ENCODE results near the gene FLII.
A peak's percentile ranks its signal among the peaks of the same experiment; 100 is the strongest.

FLII gene

GRCh38 chr17:18270046-18270931 lies 11.8 kb upstream of the FLII start:
- no peak overlapping the region for H3K23ac ChIP-seq (ENCODE audit: low read length)
- H2BK5ac ChIP-seq (ENCODE audit: low read length), result no peak overlapping the region
- H3K4me1 ChIP-seq (ENCODE audit: control insufficient read depth, low read depth, low read length), result peaks cover 3% of the 10 kb centered on the region
- H3K9ac ChIP-seq (ENCODE audit: low read length), result no peak overlapping the region
- H4K8ac ChIP-seq (ENCODE audit: low read depth, low read length), result no peak overlapping the region
- H3K79me1 ChIP-seq (ENCODE audit: low read length), result no peaks in the 10 kb centered on the region
- H3K4me2 ChIP-seq (ENCODE audit: low read length), result no peak overlapping the region
- no peak for DNase-seq
- no peak overlapping the region for H2BK15ac ChIP-seq (replicated peaks; ENCODE audit: low read depth)
- peaks cover 12% of the 10 kb centered on the region for H3K36me3 ChIP-seq (ENCODE audit: control insufficient read depth, insufficient read depth, low read length)
- H3K56ac ChIP-seq (ENCODE audit: low read length), result no peak overlapping the region
- no peak overlapping the region for H3K4me3 ChIP-seq (ENCODE audit: low read length)
- no peak overlapping the region for H2BK120ac ChIP-seq (ENCODE audit: low read depth, low read length)
- no peak overlapping the region for H2AK5ac ChIP-seq (ENCODE audit: low read length)
- H3K4ac ChIP-seq (ENCODE audit: low read depth, low read length), result no peak overlapping the region
- H4K5ac ChIP-seq (ENCODE audit: low read length), result no peak overlapping the region
- WGBS (ENCODE audit: extremely low coverage, insufficient coverage, low lambda C conversion rate), result no CpG with 5 or more reads among the region's 14 CpGs
- H3K79me2 ChIP-seq (ENCODE audit: control insufficient read depth, insufficient read depth, low read length), result no peaks in the 10 kb centered on the region
- no peaks in the 10 kb centered on the region for H3K27me3 ChIP-seq (ENCODE audit: insufficient read depth, low read length, poor library complexity)
- H3K18ac ChIP-seq (ENCODE audit: low read length), result no peak overlapping the region
- no peak overlapping the region for H3K27ac ChIP-seq (ENCODE audit: low read depth, low read length)

GRCh38 chr17:18267927-18268711 lies 9.6 kb upstream of the FLII start:
- H3K79me2 ChIP-seq (ENCODE audit: control insufficient read depth, insufficient read depth, low read length), result no peaks in the 10 kb centered on the region
- DNase-seq, result peak; percentile 96

GRCh38 chr17:18267366-18267765 lies 8.8 kb upstream of the FLII start:
- no peak overlapping the region for H3K4me3 ChIP-seq (ENCODE audit: low read length)
- H3K27me3 ChIP-seq (ENCODE audit: insufficient read depth, low read length, poor library complexity), result no peaks in the 10 kb centered on the region
- no peak overlapping the region for H3K9ac ChIP-seq (ENCODE audit: low read length)
- no peaks in the 10 kb centered on the region for H3K79me2 ChIP-seq (ENCODE audit: control insufficient read depth, insufficient read depth, low read length)
- no peak overlapping the region for H3K56ac ChIP-seq (ENCODE audit: low read length)
- no peak overlapping the region for H3K4ac ChIP-seq (ENCODE audit: low read depth, low read length)
- no peak overlapping the region for H3K18ac ChIP-seq (ENCODE audit: low read length)
- no peak overlapping the region for H2BK15ac ChIP-seq (replicated peaks; ENCODE audit: low read depth)
- peak overlapping the region; percentile 42 for H3K27ac ChIP-seq (ENCODE audit: low read depth, low read length)
- H2AK5ac ChIP-seq (ENCODE audit: low read length), result no peak overlapping the region
- peaks cover 5% of the 10 kb centered on the region for H3K36me3 ChIP-seq (ENCODE audit: control insufficient read depth, insufficient read depth, low read length)
- H2BK120ac ChIP-seq (ENCODE audit: low read depth, low read length), result no peak overlapping the region
- no peak overlapping the region for H3K4me2 ChIP-seq (ENCODE audit: low read length)
- H3K79me1 ChIP-seq (ENCODE audit: low read length), result no peaks in the 10 kb centered on the region
- no peak overlapping the region for H4K5ac ChIP-seq (ENCODE audit: low read length)
- no CpG with 5 or more reads among the region's 10 CpGs for WGBS (ENCODE audit: extremely low coverage, insufficient coverage, low lambda C conversion rate)
- H2BK5ac ChIP-seq (ENCODE audit: low read length), result no peak overlapping the region
- no peak overlapping the region for H3K23ac ChIP-seq (ENCODE audit: low read length)
- no peak overlapping the region for H4K8ac ChIP-seq (ENCODE audit: low read depth, low read length)
- no peak for DNase-seq
- peaks cover 3% of the 10 kb centered on the region for H3K4me1 ChIP-seq (ENCODE audit: control insufficient read depth, low read depth, low read length)

More at GRCh38 chr17:18267927-18268711, 9.6 kb upstream of the FLII start:
- Histone ChIP-seq H3K27ac (ENCODE audit: low read depth, low read length) (peak overlapping the region; percentile 42), H3K79me1 (ENCODE audit: low read length) (no peaks in the 10 kb centered on the region), H2BK15ac (replicated peaks; ENCODE audit: low read depth) (no peak overlapping the region), H3K9ac (ENCODE audit: low read length) (peak overlapping the region; percentile 28), H3K4me2 (ENCODE audit: low read length) (no peak overlapping the region), H3K27me3 (ENCODE audit: insufficient read depth, low read length, poor library complexity) (no peaks in the 10 kb centered on the region), H4K5ac (ENCODE audit: low read length) (no peak overlapping the region), H3K18ac (ENCODE audit: low read length) (peak overlapping the region; percentile 5), H2AK5ac (ENCODE audit: low read length) (no peak overlapping the region), H3K4me3 (ENCODE audit: low read length) (no peak overlapping the region), H3K4ac (ENCODE audit: low read depth, low read length) (no peak overlapping the region), H2BK5ac (ENCODE audit: low read length) (no peak overlapping the region), H3K36me3 (ENCODE audit: control insufficient read depth, insufficient read depth, low read length) (peaks cover 7% of the 10 kb centered on the region), H3K4me1 (ENCODE audit: control insufficient read depth, low read depth, low read length) (peaks cover 3% of the 10 kb centered on the region), H3K23ac (ENCODE audit: low read length) (no peak overlapping the region), H2BK120ac (ENCODE audit: low read depth, low read length) (no peak overlapping the region), H3K56ac (ENCODE audit: low read length) (peak overlapping the region; percentile 12), H4K8ac (ENCODE audit: low read depth, low read length) (no peak overlapping the region)
- WGBS (ENCODE audit: extremely low coverage, insufficient coverage, low lambda C conversion rate), result no CpG with 5 or more reads among the region's 14 CpGs

- peaks cover 3% of the 10 kb centered on the region for H3K4me1 ChIP-seq (ENCODE audit: control insufficient read depth, low read depth, low read length)
- WGBS (ENCODE audit: extremely low coverage, insufficient coverage, low lambda C conversion rate), result no CpG with 5 or more reads among the region's 50 CpGs
Measured at GRCh38 chr17:18263885-18264682, 5.5 kb upstream of the FLII start.

GRCh38 chr17:18262641-18263040 lies 4.1 kb upstream of the FLII start:
- H2AK5ac ChIP-seq (ENCODE audit: low read length), result no peak overlapping the region
- H4K5ac ChIP-seq (ENCODE audit: low read length), result no peak overlapping the region
- no peak overlapping the region for H3K56ac ChIP-seq (ENCODE audit: low read length)
- WGBS (ENCODE audit: extremely low coverage, insufficient coverage, low lambda C conversion rate), result no CpG with 5 or more reads among the region's 12 CpGs
- H3K4ac ChIP-seq (ENCODE audit: low read depth, low read length), result no peak overlapping the region
- H3K27ac ChIP-seq (ENCODE audit: low read depth, low read length), result no peak overlapping the region
- H4K8ac ChIP-seq (ENCODE audit: low read depth, low read length), result no peak overlapping the region
- H3K36me3 ChIP-seq (ENCODE audit: control insufficient read depth, insufficient read depth, low read length), result peaks cover 2% of the 10 kb centered on the region
- no peaks in the 10 kb centered on the region for H3K27me3 ChIP-seq (ENCODE audit: insufficient read depth, low read length, poor library complexity)
- peaks cover 10% of the 10 kb centered on the region for H3K79me1 ChIP-seq (ENCODE audit: low read length)
- no peak overlapping the region for H3K4me2 ChIP-seq (ENCODE audit: low read length)
- no peak overlapping the region for H3K9ac ChIP-seq (ENCODE audit: low read length)
- no peaks in the 10 kb centered on the region for H3K4me1 ChIP-seq (ENCODE audit: control insufficient read depth, low read depth, low read length)
- no peak overlapping the region for H2BK5ac ChIP-seq (ENCODE audit: low read length)
- no peak overlapping the region for H2BK120ac ChIP-seq (ENCODE audit: low read depth, low read length)
- no peak overlapping the region for H3K4me3 ChIP-seq (ENCODE audit: low read length)
- peaks cover 5% of the 10 kb centered on the region for H3K79me2 ChIP-seq (ENCODE audit: control insufficient read depth, insufficient read depth, low read length)
- H3K18ac ChIP-seq (ENCODE audit: low read length), result no peak overlapping the region
- no peak for DNase-seq
- H2BK15ac ChIP-seq (replicated peaks; ENCODE audit: low read depth), result no peak overlapping the region
- no peak overlapping the region for H3K23ac ChIP-seq (ENCODE audit: low read length)

More at GRCh38 chr17:18263885-18264682, 5.5 kb upstream of the FLII start:
- Histone ChIP-seq H3K4me3 (ENCODE audit: low read length) (no peak overlapping the region), H4K8ac (ENCODE audit: low read depth, low read length) (no peak overlapping the region), H4K5ac (ENCODE audit: low read length) (no peak overlapping the region), H3K27ac (ENCODE audit: low read depth, low read length) (no peak overlapping the region), H3K9ac (ENCODE audit: low read length) (no peak overlapping the region), H2BK5ac (ENCODE audit: low read length) (no peak overlapping the region), H3K4me2 (ENCODE audit: low read length) (no peak overlapping the region), H3K79me1 (ENCODE audit: low read length) (peaks cover 10% of the 10 kb centered on the region), H2BK15ac (replicated peaks; ENCODE audit: low read depth) (no peak overlapping the region), H3K23ac (ENCODE audit: low read length) (no peak overlapping the region), H3K4ac (ENCODE audit: low read depth, low read length) (no peak overlapping the region), H3K27me3 (ENCODE audit: insufficient read depth, low read length, poor library complexity) (no peaks in the 10 kb centered on the region), H3K79me2 (ENCODE audit: control insufficient read depth, insufficient read depth, low read length) (peaks cover 3% of the 10 kb centered on the region), H2AK5ac (ENCODE audit: low read length) (no peak overlapping the region), H3K18ac (ENCODE audit: low read length) (no peak overlapping the region), H3K56ac (ENCODE audit: low read length) (no peak overlapping the region), H2BK120ac (ENCODE audit: low read depth, low read length) (no peak overlapping the region), H3K36me3 (ENCODE audit: control insufficient read depth, insufficient read depth, low read length) (peaks cover 2% of the 10 kb centered on the region)
- no peak for DNase-seq
